GM21723 (cell line): ENCODE results near the gene RNF44.

ENCODE experiments used
- ATAC-seq: cut with Tn5 transposase; IDR thresholded peaks from one replicate; pipeline ENCODE4 v1.9.1; 2021; ENCODE audit warnings: mild to moderate bottlenecking, moderate library complexity; ENCODE audit not compliant: unreplicated experiment

The RNF44 gene

GRCh38 chr5:176536902-176537553, at the start of gene RNF44:
TSS of gene RNF44 (minus strand) at chr5:176537402. CDS start at chr5:176532472, 4,930 bp downstream.
- ATAC-seq, result peak; percentile 52

- no peak for ATAC-seq
These were observed 45.9 kb upstream of the RNF44 start for GRCh38 chr5:176583076-176583475.

- no peak for ATAC-seq
These were observed 44.2 kb upstream of the RNF44 start for GRCh38 chr5:176581361-176581760.

GRCh38 chr5:176579323-176579722, 42.1 kb upstream of the RNF44 start:
- ATAC-seq, result no peak

- no peak for ATAC-seq
These were observed 41.2 kb upstream of the RNF44 start for GRCh38 chr5:176578391-176578808.

- no peak for ATAC-seq
These were observed 40.3 kb upstream of the RNF44 start for GRCh38 chr5:176577312-176578176.

GRCh38 chr5:176575488-176576422, 38.6 kb upstream of the RNF44 start:
- no peak for ATAC-seq

GRCh38 chr5:176575066-176575465, 37.9 kb upstream of the RNF44 start:
- no peak for ATAC-seq

- ATAC-seq, result no peak
These were observed 37.0 kb upstream of the RNF44 start for GRCh38 chr5:176574297-176574591.

- ATAC-seq, result no peak
These were observed 36.5 kb upstream of the RNF44 start for GRCh38 chr5:176573564-176574296.

- ATAC-seq, result no peak
These were observed 32.8 kb upstream of the RNF44 start for GRCh38 chr5:176570044-176570443.

- ATAC-seq, result no peak
These were observed 31.5 kb upstream of the RNF44 start for GRCh38 chr5:176568657-176569056.

- no peak for ATAC-seq
These were observed 28.6 kb upstream of the RNF44 start for GRCh38 chr5:176565760-176566288.

GRCh38 chr5:176564002-176564401, 26.8 kb upstream of the RNF44 start:
- no peak for ATAC-seq

- no peak for ATAC-seq
These were observed 25.0 kb upstream of the RNF44 start for GRCh38 chr5:176562189-176562588.

GRCh38 chr5:176561259-176561658, 24.1 kb upstream of the RNF44 start:
- no peak for ATAC-seq

GRCh38 chr5:176560364-176560763, 23.2 kb upstream of the RNF44 start:
- no peak for ATAC-seq

- ATAC-seq, result no peak
These were observed 22.5 kb upstream of the RNF44 start for GRCh38 chr5:176559683-176560082.

GRCh38 chr5:176557846-176558245, 20.6 kb upstream of the RNF44 start:
- no peak for ATAC-seq
